Activated naive CD8-positive, alpha-beta T cell treated with anti-CD3 and anti-CD28 coated beads for 36 hours (primary cell): ENCODE data around the gene NPL. TPM values are rescaled to one million over a fixed set of nuclear protein-coding genes. Genes with fewer than 3 reads are reported as not detected.

Source experiments
- DNase-seq: peaks from one replicate; pipeline ENCODE4 v3.0.0; 2021
- H3K27ac Mint-ChIP-seq: one replicate; pipeline ENCODE4 v1.8.0; 2022; ENCODE audit warnings: mild to moderate bottlenecking, moderate library complexity, mixed read lengths
- H3K27me3 Mint-ChIP-seq: one replicate; pipeline ENCODE4 v1.8.0; 2022; ENCODE audit warnings: mild to moderate bottlenecking, mixed read lengths
- H3K36me3 Mint-ChIP-seq: one replicate; pipeline ENCODE4 v1.8.0; 2021; ENCODE audit warnings: mild to moderate bottlenecking, mixed read lengths
- H3K4me1 Mint-ChIP-seq: one replicate; pipeline ENCODE4 v1.8.0; 2021; ENCODE audit warnings: mixed read lengths
- H3K4me3 Mint-ChIP-seq: one replicate; pipeline ENCODE4 v1.8.0; 2022; ENCODE audit warnings: mild to moderate bottlenecking, moderate library complexity, mixed read lengths
- H3K9me3 Mint-ChIP-seq: one replicate; pipeline ENCODE4 v1.8.0; 2022; ENCODE audit warnings: mixed read lengths
- total RNA-seq, 2 experiments: library from RNA; stranded (reverse); gene quantifications; one replicate each; pipeline ENCODE4 v1.2.3, GENCODE V29; 2021

Gene NPL
- total RNA-seq, 2 experiments from 2014 or later, result 4.7 to 5.4 TPM

GRCh38 chr1:182766881-182767645, 22.5 kb upstream of the NPL start:
- Mint-ChIP-seq H3K27ac (no peak overlapping the region), H3K27me3 (peaks cover 26% of the 10 kb centered on the region), H3K4me3 (no peak overlapping the region), H3K4me1 (no peaks in the 10 kb centered on the region), H3K9me3 (no peaks in the 10 kb centered on the region), H3K36me3 (no peaks in the 10 kb centered on the region)
- no peak for DNase-seq

- no peak for DNase-seq
- no peaks in the 10 kb centered on the region for H3K9me3 Mint-ChIP-seq
- H3K36me3 Mint-ChIP-seq, result no peaks in the 10 kb centered on the region
- H3K27ac Mint-ChIP-seq, result no peak overlapping the region
- H3K4me3 Mint-ChIP-seq, result no peak overlapping the region
- peaks cover 20% of the 10 kb centered on the region for H3K27me3 Mint-ChIP-seq
- H3K4me1 Mint-ChIP-seq, result no peaks in the 10 kb centered on the region
Observed at GRCh38 chr1:182768963-182769362, 20.6 kb upstream of the NPL start.

DNA sequence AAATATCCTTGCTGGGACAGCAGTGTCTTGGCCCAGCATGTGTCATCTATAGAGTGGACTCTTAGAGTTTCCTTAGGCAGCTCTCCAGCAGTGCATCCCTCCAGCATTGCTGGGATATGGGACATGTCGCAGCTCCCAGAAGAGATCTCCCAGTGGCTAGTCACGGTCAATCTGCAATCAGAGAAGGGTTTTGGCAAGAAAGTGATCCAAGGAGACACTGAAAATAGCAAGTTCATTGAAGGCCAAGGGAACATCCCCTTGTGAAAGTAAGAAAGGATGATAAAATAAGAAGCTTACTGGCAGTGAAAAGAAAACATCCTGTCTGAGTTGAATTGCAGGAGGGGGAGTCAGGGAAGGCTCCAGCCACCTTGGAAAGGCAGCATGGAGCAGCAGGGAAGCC, 19.3 kb upstream of the NPL start:
- H3K27me3 Mint-ChIP-seq, result peaks cover 23% of the 10 kb centered on the region
- H3K36me3 Mint-ChIP-seq, result no peaks in the 10 kb centered on the region
- H3K9me3 Mint-ChIP-seq, result no peaks in the 10 kb centered on the region
- no peaks in the 10 kb centered on the region for H3K4me1 Mint-ChIP-seq
- DNase-seq, result no peak
- H3K27ac Mint-ChIP-seq, result no peak overlapping the region
- no peak overlapping the region for H3K4me3 Mint-ChIP-seq

DNA sequence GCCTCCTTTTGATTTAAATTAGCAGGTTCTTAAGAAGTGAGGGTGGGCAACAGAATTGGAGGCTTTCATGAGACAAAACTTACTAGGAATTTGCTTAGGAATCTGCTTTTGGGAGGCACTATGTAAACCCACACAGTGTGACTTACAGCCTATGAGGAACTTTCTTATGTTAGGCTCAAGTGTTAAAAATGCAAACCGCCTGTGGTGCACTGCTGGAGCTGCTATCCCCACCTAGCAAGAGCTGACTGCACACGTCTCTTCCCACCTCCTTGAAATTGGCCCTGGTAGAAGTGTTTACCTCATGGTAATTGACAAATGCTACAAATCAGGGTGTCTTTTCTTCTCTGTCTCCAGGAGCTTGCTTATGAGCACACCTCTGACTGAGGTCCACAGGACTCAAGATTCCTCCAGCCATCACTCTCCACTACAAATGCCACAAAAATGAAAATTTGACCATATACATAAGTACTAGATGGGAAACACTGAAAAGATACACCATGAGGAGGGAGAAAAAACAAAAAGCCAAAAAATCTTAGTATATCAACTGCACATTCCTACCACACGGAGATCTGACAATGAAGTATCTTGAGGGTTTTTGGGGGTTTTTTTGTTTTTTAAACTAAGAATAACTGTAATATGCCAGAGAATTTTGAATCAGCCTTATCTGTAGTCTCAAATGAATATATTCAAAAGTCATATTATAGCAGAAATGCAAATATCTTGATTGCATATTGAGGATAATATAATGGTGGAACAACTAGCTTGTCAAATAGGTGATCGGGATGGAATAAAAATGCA, 18.2 kb upstream of the NPL start:
- H3K36me3 Mint-ChIP-seq, result no peaks in the 10 kb centered on the region
- no peaks in the 10 kb centered on the region for H3K9me3 Mint-ChIP-seq
- DNase-seq, result no peak
- no peaks in the 10 kb centered on the region for H3K4me1 Mint-ChIP-seq
- no peak overlapping the region for H3K4me3 Mint-ChIP-seq
- H3K27me3 Mint-ChIP-seq, result peaks cover 27% of the 10 kb centered on the region
- H3K27ac Mint-ChIP-seq, result no peak overlapping the region

- Mint-ChIP-seq H3K36me3 (no peaks in the 10 kb centered on the region), H3K9me3 (no peaks in the 10 kb centered on the region), H3K4me1 (peaks cover 18% of the 10 kb centered on the region), H3K4me3 (no peak overlapping the region), H3K27me3 (peaks cover 21% of the 10 kb centered on the region), H3K27ac (no peak overlapping the region)
- DNase-seq, result no peak
Observed at GRCh38 chr1:182777386-182777785, 12.2 kb upstream of the NPL start.

DNA sequence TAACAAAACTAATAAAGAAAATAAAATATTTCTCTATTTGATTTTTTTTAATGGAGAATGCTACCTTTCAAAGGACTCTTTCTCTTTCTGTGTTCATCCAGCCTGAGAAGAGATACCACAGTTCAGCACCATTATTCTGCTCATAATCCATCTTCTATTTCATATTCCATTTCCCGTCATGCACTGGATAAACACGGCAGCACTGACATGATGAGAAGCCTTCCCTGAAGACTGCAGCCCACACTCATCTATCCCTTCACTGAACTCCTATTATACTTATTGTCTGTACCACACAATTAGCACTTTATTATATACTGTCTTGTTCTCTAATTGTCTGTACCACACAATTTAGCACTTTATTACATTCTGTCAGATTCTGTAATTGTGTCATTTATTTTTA, 10.7 kb upstream of the NPL start:
- Mint-ChIP-seq H3K9me3 (no peaks in the 10 kb centered on the region), H3K27me3 (peaks cover 19% of the 10 kb centered on the region), H3K4me1 (peaks cover 19% of the 10 kb centered on the region), H3K36me3 (no peaks in the 10 kb centered on the region), H3K27ac (no peak overlapping the region), H3K4me3 (no peak overlapping the region)
- DNase-seq, result no peak

DNA sequence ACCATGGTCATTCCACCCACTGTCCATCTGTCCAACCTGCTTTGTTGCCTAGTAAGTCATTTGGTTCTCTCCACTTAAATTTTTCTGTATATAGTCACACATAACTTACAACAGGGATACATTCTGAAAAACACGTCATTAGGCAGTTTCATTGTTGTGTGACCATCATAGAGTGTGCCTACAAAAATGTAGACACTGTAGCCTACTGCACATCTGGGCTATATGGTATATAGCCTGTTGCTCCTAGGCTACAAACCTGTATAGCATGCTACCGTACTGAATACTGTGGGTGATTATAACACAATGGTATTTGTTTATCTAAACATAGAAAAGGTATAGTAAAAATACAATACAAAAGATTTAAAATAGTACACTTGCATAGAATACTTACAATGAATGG, 10.0 kb upstream of the NPL start:
- DNase-seq, result no peak
- no peaks in the 10 kb centered on the region for H3K9me3 Mint-ChIP-seq
- no peak overlapping the region for H3K27ac Mint-ChIP-seq
- no peaks in the 10 kb centered on the region for H3K36me3 Mint-ChIP-seq
- peaks cover 19% of the 10 kb centered on the region for H3K4me1 Mint-ChIP-seq
- H3K27me3 Mint-ChIP-seq, result peaks cover 12% of the 10 kb centered on the region
- no peak overlapping the region for H3K4me3 Mint-ChIP-seq

GRCh38 chr1:182781841-182782586, 7.6 kb upstream of the NPL start:
- H3K27me3 Mint-ChIP-seq, result peaks cover 3% of the 10 kb centered on the region

DNA sequence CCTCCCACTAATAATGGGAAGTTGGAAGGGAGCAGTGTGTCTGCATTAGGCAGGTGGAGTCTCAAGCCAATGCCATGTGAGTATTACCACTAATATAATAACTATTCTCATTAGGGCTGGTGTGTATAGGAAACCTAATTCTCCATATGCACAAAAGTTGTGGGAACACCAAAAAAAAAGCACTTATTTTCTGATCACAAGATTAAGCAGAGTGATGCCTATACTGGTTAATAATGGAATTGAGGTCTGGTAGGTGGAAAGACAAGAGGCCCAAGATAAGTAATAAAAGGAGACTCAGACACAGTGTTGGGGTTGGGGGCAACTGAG, 7.0 kb upstream of the NPL start:
- Mint-ChIP-seq H3K36me3 (no peaks in the 10 kb centered on the region), H3K9me3 (no peaks in the 10 kb centered on the region), H3K27me3 (peaks cover 8% of the 10 kb centered on the region), H3K27ac (no peak overlapping the region), H3K4me3 (no peak overlapping the region), H3K4me1 (peaks cover 15% of the 10 kb centered on the region)
- no peak for DNase-seq

More at GRCh38 chr1:182781841-182782586, 7.6 kb upstream of the NPL start:
- H3K9me3 Mint-ChIP-seq, result no peaks in the 10 kb centered on the region
- H3K36me3 Mint-ChIP-seq, result no peaks in the 10 kb centered on the region
- DNase-seq, result peak; percentile 66
- H3K4me1 Mint-ChIP-seq, result peaks cover 19% of the 10 kb centered on the region
- H3K4me3 Mint-ChIP-seq, result no peak overlapping the region
- H3K27ac Mint-ChIP-seq, result peak overlapping the region; percentile 12

DNA sequence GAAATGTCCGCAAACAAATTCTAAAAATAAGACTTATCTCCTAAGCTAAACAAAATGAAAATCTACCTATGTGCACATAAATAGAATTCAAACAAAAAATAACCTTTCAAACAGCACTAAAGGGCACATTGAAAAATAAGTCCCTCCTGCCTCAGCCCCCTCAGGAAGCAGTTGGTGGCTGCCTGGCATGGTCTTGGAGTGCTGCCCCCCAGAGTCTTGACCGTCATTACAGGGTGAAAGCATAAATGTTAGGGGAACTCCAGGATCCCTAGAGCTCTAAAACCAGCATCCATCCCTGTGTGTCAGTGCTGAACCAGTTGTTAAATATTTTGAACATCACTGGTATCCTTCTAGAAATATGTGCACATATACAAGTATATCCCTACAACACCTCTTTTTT, 6.5 kb upstream of the NPL start:
- no peaks in the 10 kb centered on the region for H3K36me3 Mint-ChIP-seq
- no peaks in the 10 kb centered on the region for H3K9me3 Mint-ChIP-seq
- peaks cover 13% of the 10 kb centered on the region for H3K27me3 Mint-ChIP-seq
- H3K27ac Mint-ChIP-seq, result no peak overlapping the region
- H3K4me3 Mint-ChIP-seq, result no peak overlapping the region
- peaks cover 15% of the 10 kb centered on the region for H3K4me1 Mint-ChIP-seq
- DNase-seq, result no peak

DNA sequence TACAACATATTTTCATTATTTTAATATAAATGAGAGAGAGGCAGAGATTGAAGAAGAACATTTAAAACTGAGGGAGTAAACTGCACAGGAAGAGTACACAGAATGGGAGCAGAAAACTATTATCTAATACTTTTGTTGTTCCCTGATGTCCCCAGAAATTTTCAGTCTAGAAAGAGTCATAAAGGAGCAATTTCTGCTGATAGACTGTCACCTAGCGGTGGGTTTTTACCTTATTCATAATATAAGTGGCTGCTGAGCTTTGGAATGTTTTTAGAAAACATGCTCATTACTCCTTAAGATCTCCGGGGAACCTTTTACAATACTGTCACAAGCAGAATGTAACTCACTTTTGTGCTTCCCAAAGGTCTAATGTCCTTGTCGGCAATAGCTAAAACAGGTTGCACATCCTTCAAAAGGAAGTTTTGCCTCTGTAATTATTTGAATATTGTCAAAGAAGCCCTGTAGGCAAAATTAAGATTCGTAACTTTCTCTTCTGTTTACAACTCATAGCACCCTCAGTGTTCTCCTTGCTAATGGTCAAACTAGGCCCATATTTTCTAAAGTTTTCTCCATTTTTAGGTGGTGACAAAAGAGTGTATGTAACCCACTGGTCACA, 4.9 kb upstream of the NPL start:
- no peaks in the 10 kb centered on the region for H3K36me3 Mint-ChIP-seq
- peaks cover 22% of the 10 kb centered on the region for H3K4me1 Mint-ChIP-seq
- H3K27ac Mint-ChIP-seq, result no peak overlapping the region
- no peak for DNase-seq
- no peak overlapping the region for H3K4me3 Mint-ChIP-seq
- peaks cover 14% of the 10 kb centered on the region for H3K27me3 Mint-ChIP-seq
- H3K9me3 Mint-ChIP-seq, result no peaks in the 10 kb centered on the region

DNA sequence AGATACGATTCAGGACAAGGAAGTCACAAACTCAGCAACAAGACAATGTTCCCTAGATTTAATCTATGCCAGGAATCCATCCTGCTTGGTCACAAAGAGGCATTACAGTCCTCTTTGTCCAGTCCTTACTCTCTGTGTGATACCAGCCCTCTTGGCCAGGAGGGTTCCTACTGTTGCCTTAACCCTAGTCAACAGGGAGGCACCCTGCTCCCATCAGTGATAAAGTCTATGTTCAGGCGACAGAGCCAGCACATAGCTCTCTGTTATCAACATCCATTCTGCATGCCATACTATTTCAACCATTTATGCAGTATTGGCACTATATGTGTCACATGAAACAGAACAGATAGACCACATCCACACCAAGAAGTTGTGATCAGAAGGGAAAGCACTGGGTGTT, 4.4 kb upstream of the NPL start:
- Mint-ChIP-seq H3K27me3 (peaks cover 14% of the 10 kb centered on the region), H3K9me3 (no peaks in the 10 kb centered on the region), H3K4me3 (no peak overlapping the region)

DNA sequence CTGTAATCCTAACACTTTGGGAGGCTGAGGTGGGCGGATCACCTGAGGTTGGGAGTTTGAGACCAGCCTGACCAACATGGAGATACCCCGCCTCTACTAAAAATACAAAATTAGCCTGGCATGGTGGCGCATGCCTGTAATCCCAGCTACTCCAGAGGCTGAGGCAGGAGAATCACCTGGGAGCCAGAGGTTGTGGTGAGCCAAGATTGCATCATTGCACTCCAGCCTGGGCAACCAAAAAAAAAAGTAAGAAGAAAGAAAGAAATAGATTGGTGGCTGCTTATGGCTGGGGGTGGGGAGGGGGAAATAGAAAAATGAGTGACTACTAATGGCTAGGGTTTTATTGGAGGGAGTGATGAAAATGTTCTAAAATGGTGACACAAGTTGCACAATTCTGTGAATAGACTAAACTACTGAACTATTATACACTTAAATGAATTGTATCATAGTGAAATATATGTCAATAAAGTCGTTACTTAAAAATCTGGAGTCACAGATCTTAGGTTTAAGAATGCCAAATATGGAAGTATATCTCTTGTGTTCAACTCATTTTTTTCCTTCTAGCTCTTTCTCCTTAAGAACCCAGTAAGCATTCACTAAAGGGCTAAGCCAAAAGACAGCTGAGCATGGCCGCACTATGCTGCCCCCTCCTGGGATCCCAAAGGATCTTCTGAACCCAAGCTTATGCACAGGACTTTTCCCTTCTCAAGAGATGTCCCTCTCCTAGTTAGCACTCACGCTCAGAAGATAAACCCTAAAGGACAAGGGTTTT, 3.2 kb upstream of the NPL start:
- H3K36me3 Mint-ChIP-seq, result no peaks in the 10 kb centered on the region
- no peaks in the 10 kb centered on the region for H3K9me3 Mint-ChIP-seq
- peak; percentile 44 for DNase-seq
- peaks cover 19% of the 10 kb centered on the region for H3K27me3 Mint-ChIP-seq
- no peak overlapping the region for H3K4me3 Mint-ChIP-seq
- no peak overlapping the region for H3K27ac Mint-ChIP-seq
- peaks cover 24% of the 10 kb centered on the region for H3K4me1 Mint-ChIP-seq

More for the DNA sequence above, 4.4 kb upstream of the NPL start:
- Mint-ChIP-seq H3K27ac (no peak overlapping the region), H3K36me3 (no peaks in the 10 kb centered on the region), H3K4me1 (peaks cover 24% of the 10 kb centered on the region)
- DNase-seq, result no peak

DNA sequence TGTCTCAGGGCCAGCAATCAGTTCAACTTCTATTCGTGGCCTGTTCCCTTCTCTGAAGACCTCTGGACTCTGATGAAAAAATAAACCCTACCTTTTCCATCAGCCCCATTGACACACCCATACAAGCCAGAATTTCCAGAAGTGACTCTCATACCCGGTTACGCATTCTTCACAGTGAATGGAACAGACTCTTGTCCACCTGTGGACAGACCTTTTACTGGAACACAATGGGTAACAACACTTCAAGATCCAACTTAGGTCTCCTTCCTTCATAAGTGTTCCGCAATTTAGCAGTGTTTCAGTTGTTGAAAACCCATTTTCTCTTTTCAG, 2.6 kb upstream of the NPL start:
- Mint-ChIP-seq H3K4me1 (peaks cover 18% of the 10 kb centered on the region), H3K4me3 (no peak overlapping the region), H3K9me3 (no peaks in the 10 kb centered on the region), H3K27ac (no peak overlapping the region), H3K36me3 (no peaks in the 10 kb centered on the region), H3K27me3 (peaks cover 19% of the 10 kb centered on the region)
- DNase-seq, result no peak
